ENCODE results near the gene EEF1A2. TPM values are rescaled to one million over a fixed set of nuclear protein-coding genes. Genes with fewer than 3 reads are reported as not detected.

The EEF1A2 gene
- total RNA-seq, 2 donors from 2014 or later = 2.4 TPM; not detected in 1

DNA sequence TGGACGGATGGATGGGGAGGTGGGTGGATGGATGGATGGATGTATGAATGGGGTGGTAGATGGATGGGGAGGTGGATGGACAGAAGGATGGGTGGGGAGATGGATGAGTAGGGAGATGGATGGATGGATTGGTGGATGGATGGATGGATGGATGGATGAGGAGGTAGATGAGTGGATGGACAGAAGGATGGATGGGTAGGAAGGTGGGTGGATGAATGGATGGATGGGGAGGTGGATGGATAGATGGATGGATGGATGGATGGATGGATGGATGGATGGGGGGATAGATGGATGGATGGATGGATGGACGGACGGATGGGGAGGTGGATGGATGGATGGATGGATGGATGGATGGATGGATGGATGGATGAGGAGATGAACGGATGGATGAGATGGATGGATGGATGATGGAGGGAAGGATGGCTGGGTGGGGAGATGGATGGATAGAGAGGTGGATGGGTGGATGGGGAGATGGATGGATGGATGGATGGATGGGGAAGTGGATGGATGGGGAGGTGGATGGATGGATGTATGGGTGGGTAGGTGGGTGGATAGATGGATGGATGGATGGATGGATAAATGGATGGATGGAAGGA is 7.2 kb downstream of the EEF1A2 start:
- no peak for DNase-seq (ENCODE audit: low spot score)
- H3K36me3 ChIP-seq = no peaks in the 10 kb centered on the region
- no peak for ATAC-seq (ENCODE audit: insufficient number of reproducible peaks, low FRiP score, low read depth)
- H3K4me1 ChIP-seq (ENCODE audit: control insufficient read depth in 1 of 2, low read depth in 2 of 2) = peaks cover 0 to 6% of the 10 kb centered on the region in 2 donors
- H3K4me3 ChIP-seq = no peak overlapping the region
- H3K9me3 ChIP-seq = no peaks in the 10 kb centered on the region
- TF ChIP-seq CTCF (IDR thresholded peaks at IDR 0.05) = no peak
- H3K27ac ChIP-seq = no peak overlapping the region
- H3K27me3 ChIP-seq (replicated peaks; ENCODE audit: insufficient read depth) = peaks cover 7% of the 10 kb centered on the region

- ATAC-seq (ENCODE audit: insufficient number of reproducible peaks, low FRiP score, low read depth) (no peak), DNase-seq (ENCODE audit: low spot score) (no peak)
- H3K27me3 ChIP-seq (replicated peaks; ENCODE audit: insufficient read depth) = peaks cover 7% of the 10 kb centered on the region
- H3K9me3 ChIP-seq = no peaks in the 10 kb centered on the region
- H3K4me3 ChIP-seq = no peak overlapping the region
- H3K27ac ChIP-seq = no peak overlapping the region
- no peak for TF ChIP-seq CTCF (IDR thresholded peaks at IDR 0.05)
- no peaks in the 10 kb centered on the region for H3K36me3 ChIP-seq
- H3K4me1 ChIP-seq (ENCODE audit: control insufficient read depth in 1 of 2, low read depth in 2 of 2) = no peaks in the 10 kb centered on the region
Measured at GRCh38 chr20:63491078-63491477, 7.8 kb downstream of the EEF1A2 start.

DNA sequence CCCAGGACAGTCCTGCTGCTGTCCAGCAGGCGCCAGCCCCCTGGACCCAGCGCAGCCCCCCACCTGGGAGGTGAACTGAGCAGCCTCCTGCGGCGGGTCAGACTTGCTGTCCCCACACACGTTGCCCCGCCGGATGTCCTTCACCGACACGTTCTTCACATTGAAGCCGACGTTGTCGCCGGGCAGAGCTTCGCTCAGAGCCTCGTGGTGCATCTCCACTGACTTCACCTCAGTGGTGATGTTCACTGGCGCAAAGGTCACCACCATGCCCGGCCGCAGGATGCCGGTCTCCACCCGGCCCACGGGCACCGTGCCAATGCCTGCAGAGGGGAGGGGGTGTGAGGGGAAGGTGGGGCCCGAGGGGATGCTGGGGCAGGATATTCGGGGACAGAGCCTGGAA is 8.5 kb downstream of the EEF1A2 start:
- DNase-seq (ENCODE audit: low spot score) (no peak), ATAC-seq (ENCODE audit: insufficient number of reproducible peaks, low FRiP score, low read depth) (no peak)
- no peak overlapping the region for H3K27ac ChIP-seq
- no peaks in the 10 kb centered on the region for H3K4me1 ChIP-seq (ENCODE audit: control insufficient read depth in 1 of 2, low read depth in 2 of 2)
- no peaks in the 10 kb centered on the region for H3K36me3 ChIP-seq
- H3K27me3 ChIP-seq (replicated peaks; ENCODE audit: insufficient read depth) = peaks cover 7% of the 10 kb centered on the region
- H3K4me3 ChIP-seq = no peak overlapping the region
- H3K9me3 ChIP-seq = no peaks in the 10 kb centered on the region
- TF ChIP-seq CTCF (IDR thresholded peaks at IDR 0.05) = no peak

- no peak for TF ChIP-seq CTCF (IDR thresholded peaks at IDR 0.05)
- no peak overlapping the region for H3K27ac ChIP-seq
- ATAC-seq (ENCODE audit: insufficient number of reproducible peaks, low FRiP score, low read depth) (no peak), DNase-seq (ENCODE audit: low spot score) (no peak)
- H3K9me3 ChIP-seq = no peaks in the 10 kb centered on the region
- no peaks in the 10 kb centered on the region for H3K36me3 ChIP-seq
- no peak overlapping the region for H3K4me3 ChIP-seq
- peaks cover 7% of the 10 kb centered on the region for H3K27me3 ChIP-seq (replicated peaks; ENCODE audit: insufficient read depth)
- H3K4me1 ChIP-seq (ENCODE audit: control insufficient read depth in 1 of 2, low read depth in 2 of 2) = no peaks in the 10 kb centered on the region
Measured at GRCh38 chr20:63488315-63489251, 10.3 kb downstream of the EEF1A2 start.

- no peak for ATAC-seq (ENCODE audit: insufficient number of reproducible peaks, low FRiP score, low read depth)
- Histone ChIP-seq H3K36me3 (no peaks in the 10 kb centered on the region), H3K9me3 (no peaks in the 10 kb centered on the region), H3K27ac (no peak overlapping the region), H3K4me3 (no peak overlapping the region), H3K27me3 (replicated peaks; ENCODE audit: insufficient read depth) (peaks cover 7% of the 10 kb centered on the region), H3K4me1 (ENCODE audit: control insufficient read depth in 1 of 2, low read depth in 2 of 2) (no peaks in the 10 kb centered on the region)
- no peak for TF ChIP-seq CTCF (IDR thresholded peaks at IDR 0.05)
- DNase-seq (ENCODE audit: low spot score) = no peak
Measured at GRCh38 chr20:63487781-63488241, 11.1 kb downstream of the EEF1A2 start.

All from thoracic aorta (tissue), 2 donors.